Progenitor cell of endocrine pancreas (in vitro differentiated cells): ENCODE data around the gene MPV17L. TPM values are rescaled to one million over a fixed set of nuclear protein-coding genes. Genes with fewer than 3 reads are reported as not detected.
A peak's percentile ranks its signal among the peaks of the same experiment; 100 is the strongest.
"Not testable (repeated sequence)": the region's sequence is repeated elsewhere in the genome, so short reads cannot be mapped to it uniquely, and the experiment has no call there.

Experiments
- DNase-seq: peaks from one replicate; pipeline ENCODE4 v3.0.0; 2021; ENCODE audit warnings: low spot score; ENCODE audit not compliant: unreplicated experiment
- H3K27ac Mint-ChIP-seq: 2 replicates; pipeline ENCODE4 v1.8.0; 2021; ENCODE audit warnings: mild to moderate bottlenecking, moderate library complexity, mixed read lengths
- H3K27me3 Mint-ChIP-seq: 2 replicates; pipeline ENCODE4 v1.8.0; 2021; ENCODE audit warnings: mixed read lengths
- H3K36me3 Mint-ChIP-seq: 2 replicates; pipeline ENCODE4 v1.8.0; 2022; ENCODE audit warnings: mixed read lengths; ENCODE audit not compliant: insufficient read depth
- H3K4me1 Mint-ChIP-seq: 2 replicates; pipeline ENCODE4 v1.8.0; 2021; ENCODE audit warnings: low read depth, mixed read lengths
- H3K4me3 Mint-ChIP-seq: 2 replicates; pipeline ENCODE4 v1.8.0; 2021; ENCODE audit warnings: low read depth, mild to moderate bottlenecking, moderate library complexity, mixed read lengths
- H3K9me3 Mint-ChIP-seq: 2 replicates; pipeline ENCODE4 v1.8.0; 2021; ENCODE audit warnings: low read depth, mixed read lengths
- CTCF ChIP-seq: fragments of 200-600 bp; sonication (generic); IDR thresholded peaks from one replicate; pipeline ENCODE4 v1.5.0; 2021; ENCODE audit warnings: antibody characterized with exemption, mild to moderate bottlenecking; ENCODE audit not compliant: unreplicated experiment
- total RNA-seq: library from RNA; stranded (reverse); gene quantifications from 2 replicates; pipeline ENCODE4 v1.2.1, GENCODE V29; 2021

MPV17L gene
- total RNA-seq, 1 donor from 2014 or later, result 37.6 TPM

- no peaks in the 10 kb centered on the region for H3K36me3 Mint-ChIP-seq
- no peaks in the 10 kb centered on the region for H3K27me3 Mint-ChIP-seq
- no peak for DNase-seq
- no peak overlapping the region for H3K27ac Mint-ChIP-seq
- no peaks in the 10 kb centered on the region for H3K9me3 Mint-ChIP-seq
- TF ChIP-seq CTCF, result no peak
- no peak overlapping the region for H3K4me3 Mint-ChIP-seq
- H3K4me1 Mint-ChIP-seq, result peaks cover 14% of the 10 kb centered on the region
These were observed 55.1 kb downstream of the MPV17L start for GRCh38 chr16:15450624-15451023.

DNA sequence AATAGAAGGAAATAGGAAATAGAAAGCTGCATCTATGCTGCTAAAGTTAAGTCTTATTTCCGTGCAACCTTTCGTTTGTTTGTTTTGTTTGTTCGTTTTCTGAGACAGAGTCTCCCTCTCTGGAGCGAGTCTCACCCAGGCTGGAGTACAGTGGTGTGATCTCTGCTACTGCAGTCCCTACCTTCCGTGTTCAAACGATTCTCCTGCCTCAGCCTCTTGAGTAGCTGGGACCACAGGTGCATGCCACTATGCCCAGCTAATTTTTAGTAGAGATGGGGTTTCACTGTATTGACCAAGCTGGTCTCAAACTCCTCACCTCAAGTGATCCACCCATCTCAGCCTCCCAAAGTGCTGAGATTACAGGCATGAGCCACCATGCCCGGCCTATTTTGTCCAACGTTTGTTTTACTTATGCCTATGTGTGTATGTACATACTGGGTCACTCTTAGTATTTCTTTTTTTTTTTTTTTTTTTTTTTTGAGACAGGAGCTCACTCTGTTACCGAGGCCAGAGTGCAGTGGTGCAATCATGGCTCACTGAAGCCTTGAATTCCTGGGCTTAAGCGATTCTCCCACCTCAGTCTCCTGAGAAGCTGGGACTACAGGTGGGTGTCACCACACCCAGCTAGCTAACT is 55.7 kb downstream of the MPV17L start:
- H3K27ac Mint-ChIP-seq, result no peak overlapping the region
- no peak for TF ChIP-seq CTCF
- DNase-seq, result no peak
- H3K4me1 Mint-ChIP-seq, result peaks cover 20% of the 10 kb centered on the region
- no peaks in the 10 kb centered on the region for H3K27me3 Mint-ChIP-seq
- no peaks in the 10 kb centered on the region for H3K36me3 Mint-ChIP-seq
- H3K4me3 Mint-ChIP-seq, result no peak overlapping the region
- H3K9me3 Mint-ChIP-seq, result no peaks in the 10 kb centered on the region

DNA sequence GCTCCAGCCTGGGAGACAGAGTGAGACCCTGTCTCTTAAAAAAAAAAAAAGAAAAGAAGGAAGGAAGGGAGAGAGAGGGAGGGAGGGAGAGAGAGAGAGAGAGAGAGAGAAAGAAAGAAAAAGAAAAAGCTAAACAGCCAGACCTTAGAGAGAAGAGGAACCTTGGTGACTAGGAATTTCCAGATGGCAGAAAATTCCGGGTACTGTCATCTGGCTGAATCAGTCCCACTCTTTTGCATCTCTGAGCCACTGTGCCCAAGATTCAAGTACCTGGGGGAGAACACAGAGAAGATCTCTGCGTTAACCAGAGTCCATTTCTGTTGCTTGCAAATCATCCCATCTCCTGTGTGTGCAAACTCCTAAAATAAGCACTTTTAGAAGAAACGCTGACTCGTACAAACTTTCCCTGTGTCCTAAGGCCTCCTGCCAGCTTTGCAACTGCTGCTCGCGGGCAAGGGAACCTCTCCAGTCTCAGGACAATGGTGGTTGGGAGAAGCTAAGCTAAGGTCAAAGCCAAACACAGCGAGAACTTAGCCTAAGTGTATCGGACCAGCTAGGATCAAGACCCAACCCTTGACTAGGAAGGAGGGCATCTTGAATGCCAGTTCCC is 56.8 kb downstream of the MPV17L start:
- no peaks in the 10 kb centered on the region for H3K36me3 Mint-ChIP-seq
- no peaks in the 10 kb centered on the region for H3K27me3 Mint-ChIP-seq
- no peaks in the 10 kb centered on the region for H3K9me3 Mint-ChIP-seq
- no peak for DNase-seq
- TF ChIP-seq CTCF, result no peak
- H3K4me1 Mint-ChIP-seq, result peaks cover 23% of the 10 kb centered on the region
- H3K4me3 Mint-ChIP-seq, result no peak overlapping the region
- peak overlapping the region; percentile 7 for H3K27ac Mint-ChIP-seq

- H3K27me3 Mint-ChIP-seq, H3K4me3 Mint-ChIP-seq, DNase-seq, H3K27ac Mint-ChIP-seq, H3K9me3 Mint-ChIP-seq, H3K36me3 Mint-ChIP-seq: not testable (repeated sequence)
- peaks cover 28% of the 10 kb centered on the region for H3K4me1 Mint-ChIP-seq
These were observed 57.7 kb downstream of the MPV17L start for GRCh38 chr16:15453296-15453695.

DNA sequence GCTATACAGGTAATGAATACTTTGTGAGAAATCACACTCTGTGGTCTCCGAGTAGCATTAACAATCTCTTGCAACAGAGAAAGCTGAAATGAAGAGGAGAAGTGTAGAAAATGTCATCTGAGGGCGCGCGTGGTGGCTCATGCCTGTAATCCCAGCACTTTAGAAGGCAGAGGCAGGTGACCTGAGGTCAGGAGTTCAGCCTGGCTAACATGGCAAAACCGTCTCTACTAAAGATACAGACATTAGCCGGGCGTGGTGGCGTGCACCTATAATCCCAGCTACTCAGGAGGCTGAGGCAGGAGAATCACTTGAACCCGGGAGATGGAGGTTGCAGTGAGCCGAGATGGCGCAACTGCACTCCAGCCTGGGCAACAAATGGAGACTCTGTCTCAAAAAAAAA is 59.4 kb downstream of the MPV17L start:
- not testable (repeated sequence) for H3K9me3 Mint-ChIP-seq, H3K27me3 Mint-ChIP-seq, DNase-seq, H3K36me3 Mint-ChIP-seq, H3K4me3 Mint-ChIP-seq
- Mint-ChIP-seq H3K4me1 (peaks cover 28% of the 10 kb centered on the region), H3K27ac (peak overlapping the region; percentile 69)

DNA sequence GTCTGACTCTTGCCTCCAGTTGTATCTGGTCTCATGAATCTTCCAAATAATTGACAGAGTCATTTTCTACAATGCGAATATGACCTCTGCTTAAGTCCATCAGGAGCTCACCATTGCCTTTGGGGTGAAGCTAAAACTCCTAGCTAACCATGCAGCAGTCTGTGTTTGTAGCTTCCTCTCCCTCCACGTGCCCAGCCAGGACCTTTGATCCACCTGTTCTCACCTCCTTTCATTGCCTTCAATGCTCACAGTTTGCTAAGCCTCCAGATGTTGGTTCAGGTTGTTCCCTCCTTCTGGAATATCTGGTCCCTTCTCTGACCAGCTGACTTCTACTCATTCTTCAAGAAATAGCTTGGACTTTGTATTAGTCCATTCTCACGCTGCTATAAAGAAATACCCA is 61.8 kb downstream of the MPV17L start:
- Mint-ChIP-seq H3K4me3 (no peak overlapping the region), H3K36me3 (no peaks in the 10 kb centered on the region), H3K27ac (peak overlapping the region; percentile 25), H3K27me3 (no peaks in the 10 kb centered on the region), H3K9me3 (no peaks in the 10 kb centered on the region), H3K4me1 (peaks cover 30% of the 10 kb centered on the region)
- no peak for TF ChIP-seq CTCF
- DNase-seq, result no peak
